HG03378 (cell line): Measurements from ENCODE around the gene KLF3.

Experiments used
- ATAC-seq: cut with Tn5 transposase; IDR thresholded peaks from one replicate; pipeline ENCODE4 v1.9.1; 2021; ENCODE audit warnings: mild to moderate bottlenecking, moderate library complexity; ENCODE audit not compliant: unreplicated experiment

Gene KLF3

GRCh38 chr4:38654273-38654672, 9.7 kb upstream of the KLF3 start:
- ATAC-seq, result no peak

- ATAC-seq, result no peak
These were observed 7.9 kb upstream of the KLF3 start for GRCh38 chr4:38656111-38656510.

- no peak for ATAC-seq
These were observed 4.7 kb upstream of the KLF3 start for GRCh38 chr4:38659346-38659745.

- no peak for ATAC-seq
These were observed 3.2 kb upstream of the KLF3 start for GRCh38 chr4:38660838-38661237.

- ATAC-seq, result no peak
These were observed 2.6 kb upstream of the KLF3 start for GRCh38 chr4:38661371-38661770.

GRCh38 chr4:38662522-38663089, 1.4 kb upstream of the KLF3 start:
- no peak for ATAC-seq

- no peak for ATAC-seq
These were observed 754 bp upstream of the KLF3 start for GRCh38 chr4:38663090-38663800.

GRCh38 chr4:38664706-38665401, 855 bp downstream of the KLF3 start:
- no peak for ATAC-seq

GRCh38 chr4:38665551-38666411, 1.8 kb downstream of the KLF3 start:
- no peak for ATAC-seq

- no peak for ATAC-seq
These were observed 2.7 kb downstream of the KLF3 start for GRCh38 chr4:38666766-38667084.

GRCh38 chr4:38667085-38667893, 3.3 kb downstream of the KLF3 start:
- ATAC-seq, result peak; percentile 31

GRCh38 chr4:38668203-38668971, 4.4 kb downstream of the KLF3 start:
- ATAC-seq, result no peak

GRCh38 chr4:38669208-38669607, 5.2 kb downstream of the KLF3 start:
- ATAC-seq, result no peak

GRCh38 chr4:38670109-38670901, 6.3 kb downstream of the KLF3 start:
- no peak for ATAC-seq

- ATAC-seq, result peak; percentile 33
These were observed 7.1 kb downstream of the KLF3 start for GRCh38 chr4:38670939-38671591.

- ATAC-seq, result no peak
These were observed 7.6 kb downstream of the KLF3 start for GRCh38 chr4:38671592-38671940.

- no peak for ATAC-seq
These were observed 8.0 kb downstream of the KLF3 start for GRCh38 chr4:38672074-38672396.

GRCh38 chr4:38672397-38673129, 8.6 kb downstream of the KLF3 start:
- no peak for ATAC-seq
